Measurements from ENCODE around the gene TMA7B.

GRCh38 chr22:39913321-39913720 lies 46.9 kb upstream of the TMA7B start:
- TF ChIP-seq CTCF (IDR thresholded peaks at IDR 0.05) (no peak), EP300 (IDR thresholded peaks at IDR 0.05) (no peak)
